Dermis blood vessel endothelial cell (primary cell): ENCODE data around the gene HNRNPM. TPM values are rescaled to one million over a fixed set of nuclear protein-coding genes. Genes with fewer than 3 reads are reported as not detected.

Experiments
- DNase-seq: peaks from one replicate; pipeline ENCODE4 v3.0.0; 2010
- total RNA-seq: library from RNA; depleted of rRNA; stranded (reverse); fragments of >200 nt; gene quantifications from 2 replicates; pipeline ENCODE4 v1.2.3, GENCODE V29; 2014

The HNRNPM gene
- total RNA-seq, 1 donor from 2014 or later: 58.7 TPM

- no peak for DNase-seq
Measured at GRCh38 chr19:8461376-8461775, 16.6 kb downstream of the HNRNPM start.

- DNase-seq: no peak
Measured at GRCh38 chr19:8461891-8462290, 17.1 kb downstream of the HNRNPM start.

GRCh38 chr19:8462571-8462970, 17.8 kb downstream of the HNRNPM start:
- DNase-seq: no peak

GRCh38 chr19:8463365-8463764, 18.6 kb downstream of the HNRNPM start:
- DNase-seq: no peak

GRCh38 chr19:8466018-8466417, 21.2 kb downstream of the HNRNPM start:
- DNase-seq: no peak

GRCh38 chr19:8468124-8468523, 23.3 kb downstream of the HNRNPM start:
- DNase-seq: no peak

- no peak for DNase-seq
Measured at GRCh38 chr19:8468761-8469373, 24.1 kb downstream of the HNRNPM start.

GRCh38 chr19:8469613-8470368, 25.0 kb downstream of the HNRNPM start:
- DNase-seq: no peak

GRCh38 chr19:8473648-8474476, 29.1 kb downstream of the HNRNPM start:
- no peak for DNase-seq

- no peak for DNase-seq
Measured at GRCh38 chr19:8475005-8475404, 30.2 kb downstream of the HNRNPM start.

- no peak for DNase-seq
Measured at GRCh38 chr19:8476524-8476923, 31.7 kb downstream of the HNRNPM start.

GRCh38 chr19:8477889-8478288, 33.1 kb downstream of the HNRNPM start:
- DNase-seq: no peak

- no peak for DNase-seq
Measured at GRCh38 chr19:8478598-8478997, 33.8 kb downstream of the HNRNPM start.

GRCh38 chr19:8481201-8481600, 36.4 kb downstream of the HNRNPM start:
- no peak for DNase-seq

- DNase-seq: no peak
Measured at GRCh38 chr19:8481616-8482015, 36.8 kb downstream of the HNRNPM start.

GRCh38 chr19:8482696-8483095, 37.9 kb downstream of the HNRNPM start:
- no peak for DNase-seq

GRCh38 chr19:8483165-8483564, 38.4 kb downstream of the HNRNPM start:
- DNase-seq: no peak

GRCh38 chr19:8484331-8484894, 39.6 kb downstream of the HNRNPM start:
- no peak for DNase-seq

- DNase-seq: no peak
Measured at GRCh38 chr19:8485561-8486371, 41.0 kb downstream of the HNRNPM start.

GRCh38 chr19:8486661-8487136, 41.9 kb downstream of the HNRNPM start:
- DNase-seq: no peak

- DNase-seq: no peak
Measured at GRCh38 chr19:8487137-8487851, 42.5 kb downstream of the HNRNPM start.
